Ishikawa (cell line): ENCODE data around the gene OSGIN1.

Source experiments
- CEBPB ChIP-seq: IDR thresholded peaks from 2 replicates; pipeline ENCODE4 v1.6.1; 2012
- CREB1 ChIP-seq: IDR thresholded peaks from 2 replicates; pipeline ENCODE4 v1.6.1; 2012; ENCODE audit warnings: low read depth
- EGR1 ChIP-seq: IDR thresholded peaks from 2 replicates; pipeline ENCODE4 v1.6.1; 2012
- EP300 ChIP-seq: IDR thresholded peaks from 2 replicates; pipeline ENCODE4 v1.6.1; 2012; ENCODE audit warnings: borderline replicate concordance
- FOXM1 ChIP-seq: IDR thresholded peaks from 2 replicates; pipeline ENCODE4 v1.6.1; 2012; ENCODE audit warnings: low read depth, borderline replicate concordance
- MAX ChIP-seq: IDR thresholded peaks from 2 replicates; pipeline ENCODE4 v1.6.1; 2012
- NFIC ChIP-seq: IDR thresholded peaks from 2 replicates; pipeline ENCODE4 v1.6.1; 2012
- RAD21 ChIP-seq: IDR thresholded peaks from 2 replicates; pipeline ENCODE4 v1.6.1; 2012; ENCODE audit warnings: low read depth
- TAF1 ChIP-seq: IDR thresholded peaks from 2 replicates; pipeline ENCODE4 v1.6.1; 2012; ENCODE audit warnings: low read depth, mild to moderate bottlenecking
- TCF12 ChIP-seq: IDR thresholded peaks from 2 replicates; pipeline ENCODE4 v1.6.1; 2012; ENCODE audit warnings: low read depth
- TEAD4 ChIP-seq: IDR thresholded peaks from 2 replicates; pipeline ENCODE4 v1.6.1; 2012
- USF1 ChIP-seq: IDR thresholded peaks from 2 replicates; pipeline ENCODE4 v1.6.1; 2012
- YY1 ChIP-seq: IDR thresholded peaks from 2 replicates; pipeline ENCODE4 v1.6.1; 2012; ENCODE audit warnings: low read depth
- ZBTB7A ChIP-seq: IDR thresholded peaks from 2 replicates; pipeline ENCODE4 v1.6.1; 2012; ENCODE audit warnings: low read depth
- TF ChIP-seq, protein P1 (sequence below): IDR thresholded peaks from 2 replicates; pipeline ENCODE4 v1.6.1; 2012; ENCODE audit warnings: low read depth, mild to moderate bottlenecking

The OSGIN1 gene, protein sequence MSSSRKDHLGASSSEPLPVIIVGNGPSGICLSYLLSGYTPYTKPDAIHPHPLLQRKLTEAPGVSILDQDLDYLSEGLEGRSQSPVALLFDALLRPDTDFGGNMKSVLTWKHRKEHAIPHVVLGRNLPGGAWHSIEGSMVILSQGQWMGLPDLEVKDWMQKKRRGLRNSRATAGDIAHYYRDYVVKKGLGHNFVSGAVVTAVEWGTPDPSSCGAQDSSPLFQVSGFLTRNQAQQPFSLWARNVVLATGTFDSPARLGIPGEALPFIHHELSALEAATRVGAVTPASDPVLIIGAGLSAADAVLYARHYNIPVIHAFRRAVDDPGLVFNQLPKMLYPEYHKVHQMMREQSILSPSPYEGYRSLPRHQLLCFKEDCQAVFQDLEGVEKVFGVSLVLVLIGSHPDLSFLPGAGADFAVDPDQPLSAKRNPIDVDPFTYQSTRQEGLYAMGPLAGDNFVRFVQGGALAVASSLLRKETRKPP

GRCh38 chr16:83952940-83953795, at the start of gene OSGIN1:
TSS of gene OSGIN1 (plus strand) at chr16:83953240. CDS start at chr16:83957672, 4,432 bp downstream.
- peak; percentile 43; the same call in 1 of the 2 replicates for TF ChIP-seq ZBTB7A
- TF ChIP-seq, protein P1, sequence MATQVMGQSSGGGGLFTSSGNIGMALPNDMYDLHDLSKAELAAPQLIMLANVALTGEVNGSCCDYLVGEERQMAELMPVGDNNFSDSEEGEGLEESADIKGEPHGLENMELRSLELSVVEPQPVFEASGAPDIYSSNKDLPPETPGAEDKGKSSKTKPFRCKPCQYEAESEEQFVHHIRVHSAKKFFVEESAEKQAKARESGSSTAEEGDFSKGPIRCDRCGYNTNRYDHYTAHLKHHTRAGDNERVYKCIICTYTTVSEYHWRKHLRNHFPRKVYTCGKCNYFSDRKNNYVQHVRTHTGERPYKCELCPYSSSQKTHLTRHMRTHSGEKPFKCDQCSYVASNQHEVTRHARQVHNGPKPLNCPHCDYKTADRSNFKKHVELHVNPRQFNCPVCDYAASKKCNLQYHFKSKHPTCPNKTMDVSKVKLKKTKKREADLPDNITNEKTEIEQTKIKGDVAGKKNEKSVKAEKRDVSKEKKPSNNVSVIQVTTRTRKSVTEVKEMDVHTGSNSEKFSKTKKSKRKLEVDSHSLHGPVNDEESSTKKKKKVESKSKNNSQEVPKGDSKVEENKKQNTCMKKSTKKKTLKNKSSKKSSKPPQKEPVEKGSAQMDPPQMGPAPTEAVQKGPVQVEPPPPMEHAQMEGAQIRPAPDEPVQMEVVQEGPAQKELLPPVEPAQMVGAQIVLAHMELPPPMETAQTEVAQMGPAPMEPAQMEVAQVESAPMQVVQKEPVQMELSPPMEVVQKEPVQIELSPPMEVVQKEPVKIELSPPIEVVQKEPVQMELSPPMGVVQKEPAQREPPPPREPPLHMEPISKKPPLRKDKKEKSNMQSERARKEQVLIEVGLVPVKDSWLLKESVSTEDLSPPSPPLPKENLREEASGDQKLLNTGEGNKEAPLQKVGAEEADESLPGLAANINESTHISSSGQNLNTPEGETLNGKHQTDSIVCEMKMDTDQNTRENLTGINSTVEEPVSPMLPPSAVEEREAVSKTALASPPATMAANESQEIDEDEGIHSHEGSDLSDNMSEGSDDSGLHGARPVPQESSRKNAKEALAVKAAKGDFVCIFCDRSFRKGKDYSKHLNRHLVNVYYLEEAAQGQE = 0 out of 2 replicates have a peak, but pooled peaks have one; percentile 33
- TF ChIP-seq FOXM1 = no peak
- TF ChIP-seq TEAD4 = no peak; the same call in 1 of the 2 replicates
- no peak for TF ChIP-seq RAD21
- TF ChIP-seq YY1 = no peak
- no peak; the same call in 1 of the 2 replicates for TF ChIP-seq CEBPB
- no peak for TF ChIP-seq EGR1
- TF ChIP-seq MAX = peak; percentile 78
- TF ChIP-seq CREB1 = no peak; the same call in 1 of the 2 replicates
- TF ChIP-seq NFIC = peak; percentile 83
- 0 out of 2 replicates have a peak, but pooled peaks have one; percentile 49 for TF ChIP-seq TCF12
- TF ChIP-seq TAF1 = peak; percentile 30
- peak; percentile 62 for TF ChIP-seq USF1
- peak; percentile 58 for TF ChIP-seq EP300

DNA sequence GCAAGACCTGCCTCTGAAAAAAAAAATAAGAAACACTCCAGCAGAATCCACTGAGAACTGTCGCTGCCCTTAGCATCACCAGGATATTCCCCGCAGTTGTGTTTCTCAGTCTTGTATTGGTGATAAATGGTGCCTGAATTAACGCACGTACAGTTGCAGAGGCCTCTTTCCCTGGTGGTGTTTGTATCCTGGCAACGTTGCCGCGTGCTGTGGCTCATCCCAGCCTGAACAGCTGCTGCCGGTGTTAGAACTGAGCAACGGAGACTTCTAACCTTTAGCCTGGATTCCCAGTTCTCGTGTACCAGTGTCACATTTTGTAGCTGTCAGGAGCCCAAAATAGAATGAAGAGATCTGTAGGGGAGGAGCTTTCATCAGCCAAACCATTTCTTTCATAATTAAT, 49.3 kb upstream of the OSGIN1 start:
- TF ChIP-seq TCF12 (no peak), USF1 (no peak), TAF1 (no peak), TEAD4 (no peak), NFIC (no peak), CREB1 (no peak), YY1 (no peak), RAD21 (no peak), ZBTB7A (no peak), EGR1 (no peak), FOXM1 (no peak)

GRCh38 chr16:83906683-83907082, 46.4 kb upstream of the OSGIN1 start:
- no peak for TF ChIP-seq TAF1
- TF ChIP-seq TEAD4 = no peak
- no peak for TF ChIP-seq EGR1
- TF ChIP-seq NFIC = no peak
- no peak for TF ChIP-seq CEBPB
- TF ChIP-seq, protein P1 = no peak
- TF ChIP-seq CREB1 = no peak
- no peak for TF ChIP-seq TCF12
- no peak for TF ChIP-seq RAD21
- no peak for TF ChIP-seq MAX
- no peak for TF ChIP-seq FOXM1
- TF ChIP-seq USF1 = no peak
- TF ChIP-seq EP300 = no peak
- no peak for TF ChIP-seq ZBTB7A
- TF ChIP-seq YY1 = no peak

GRCh38 chr16:83907111-83907510, 45.9 kb upstream of the OSGIN1 start:
- TF ChIP-seq NFIC (no peak), FOXM1 (no peak), CREB1 (no peak), YY1 (no peak), RAD21 (no peak), ZBTB7A (no peak), TEAD4 (no peak), EGR1 (no peak), USF1 (no peak), EP300 (no peak), MAX (no peak), CEBPB (no peak), TAF1 (no peak), TCF12 (no peak)
- TF ChIP-seq, protein P1 = no peak
